ENCODE measurements around the gene FBN1.

- TF ChIP-seq PATZ1 (CRISPR knock-in tag; IDR thresholded peaks at IDR 0.05; ENCODE audit: borderline replicate concordance) (no peak), RARB (CRISPR knock-in tag; IDR thresholded peaks at IDR 0.05) (no peak), ZNF70 (CRISPR knock-in tag; IDR thresholded peaks at IDR 0.05) (no peak), ARNTL (CRISPR knock-in tag; IDR thresholded peaks at IDR 0.05; ENCODE audit: borderline replicate concordance, low read depth) (no peak), TSHZ2 (CRISPR knock-in tag; IDR thresholded peaks at IDR 0.05) (no peak), CREB5 (CRISPR knock-in tag; IDR thresholded peaks at IDR 0.05; ENCODE audit: low read depth) (no peak), ZFP30 (CRISPR knock-in tag; IDR thresholded peaks at IDR 0.05) (no peak), PPARA (CRISPR knock-in tag; IDR thresholded peaks at IDR 0.05; ENCODE audit: borderline replicate concordance) (no peak), ZFP3 (CRISPR knock-in tag; IDR thresholded peaks at IDR 0.05) (no peak), TOX (CRISPR knock-in tag; IDR thresholded peaks at IDR 0.05; ENCODE audit: borderline replicate concordance) (no peak)
Observed at GRCh38 chr15:48402427-48403177, 242.9 kb downstream of the FBN1 start.
